ENCODE results near the gene SLCO3A1.
A peak's percentile ranks its signal among the peaks of the same experiment; 100 is the strongest.

Gene SLCO3A1

GRCh38 chr15:91853511-91853947 lies at the start of gene SLCO3A1:
SLCO3A1 (plus strand) TSS chr15:91853708.
- DNase-seq (ENCODE audit: low spot score), result peak; percentile 77

GRCh38 chr15:91807122-91807521 lies 46.4 kb upstream of the SLCO3A1 start:
- DNase-seq (ENCODE audit: low spot score), result no peak

DNA sequence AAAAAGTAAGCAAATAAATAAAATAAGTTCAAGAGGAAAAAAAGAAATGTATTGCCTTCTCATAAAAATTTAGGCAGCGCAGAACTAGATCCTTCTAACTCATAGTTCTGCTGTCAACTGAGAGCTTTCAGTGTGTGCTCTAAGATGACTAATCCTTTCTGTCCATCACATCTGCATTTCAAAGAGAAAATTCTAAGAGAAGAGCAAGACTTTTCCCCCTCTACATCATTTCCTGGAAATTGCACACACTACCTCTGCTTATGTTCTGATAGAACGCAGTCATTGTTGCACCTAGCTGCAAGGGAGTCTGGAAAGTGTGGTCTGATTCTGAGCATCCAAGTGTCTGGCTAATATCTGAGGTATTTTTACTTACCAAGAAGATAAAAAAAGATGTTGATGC lies 39.6 kb upstream of the SLCO3A1 start:
- DNase-seq (ENCODE audit: low spot score), result no peak

DNA sequence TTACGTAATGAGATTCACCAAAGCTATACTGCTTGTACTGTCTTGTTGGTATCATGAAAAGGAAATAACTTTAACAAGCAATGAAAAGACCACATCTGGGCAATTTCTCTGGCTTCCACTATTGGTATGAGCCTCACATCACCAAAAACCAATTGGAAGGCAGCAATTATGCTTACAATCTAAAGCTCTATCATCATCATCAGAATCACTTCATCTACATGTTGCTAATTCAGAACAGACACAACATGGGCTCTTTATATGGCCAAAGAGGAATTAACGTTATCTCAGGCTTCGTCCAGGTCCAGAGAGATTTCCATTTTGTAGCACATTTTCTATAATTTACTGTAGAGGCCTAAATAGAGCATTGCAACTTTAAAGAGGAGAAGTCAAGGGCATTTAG lies 36.6 kb upstream of the SLCO3A1 start:
- DNase-seq (ENCODE audit: low spot score), result no peak

- DNase-seq (ENCODE audit: low spot score), result no peak
Measured at GRCh38 chr15:91821458-91821857, 32.0 kb upstream of the SLCO3A1 start.

DNA sequence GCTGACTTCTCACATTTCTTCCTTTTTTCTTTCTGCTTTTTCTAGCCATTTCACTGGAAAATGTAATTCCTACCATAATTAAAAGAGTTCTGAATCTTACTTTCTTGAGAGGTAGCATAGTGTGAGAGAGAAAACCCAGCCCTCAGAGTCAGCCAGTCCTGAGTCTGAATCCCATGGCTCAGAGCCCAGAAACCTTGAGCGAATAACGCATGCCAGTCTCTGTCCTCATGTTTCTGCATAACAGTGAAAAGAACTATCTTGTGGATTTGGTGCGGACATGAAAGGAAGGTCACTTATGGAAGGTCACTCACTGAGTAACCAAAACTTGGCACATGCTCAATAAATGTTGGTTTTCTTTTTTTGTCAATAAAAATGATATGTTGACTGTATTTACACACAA lies 29.3 kb upstream of the SLCO3A1 start:
- no peak for DNase-seq (ENCODE audit: low spot score)

DNA sequence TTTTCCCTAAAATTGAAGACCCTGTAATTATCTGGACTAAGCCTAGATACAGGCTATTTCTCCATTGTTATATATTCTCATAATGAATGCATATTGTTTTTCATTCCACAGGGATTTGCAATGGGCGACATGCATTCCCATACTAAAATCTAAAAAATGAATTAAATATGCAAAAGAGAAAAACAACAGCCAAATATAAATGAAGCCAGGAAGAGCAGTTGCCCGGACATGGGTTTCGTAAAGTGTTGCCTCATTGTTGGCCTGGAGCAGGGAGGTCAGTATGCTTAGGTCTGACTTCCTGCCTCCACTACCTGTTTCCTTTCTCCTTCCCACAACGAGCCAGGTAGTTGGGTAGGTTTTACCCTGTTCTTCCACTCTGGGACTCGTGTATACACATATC lies 27.1 kb upstream of the SLCO3A1 start:
- no peak for DNase-seq (ENCODE audit: low spot score)

- no peak for DNase-seq (ENCODE audit: low spot score)
Measured at GRCh38 chr15:91833056-91833455, 20.5 kb upstream of the SLCO3A1 start.

- DNase-seq (ENCODE audit: low spot score), result no peak
Measured at GRCh38 chr15:91839867-91840266, 13.6 kb upstream of the SLCO3A1 start.

DNA sequence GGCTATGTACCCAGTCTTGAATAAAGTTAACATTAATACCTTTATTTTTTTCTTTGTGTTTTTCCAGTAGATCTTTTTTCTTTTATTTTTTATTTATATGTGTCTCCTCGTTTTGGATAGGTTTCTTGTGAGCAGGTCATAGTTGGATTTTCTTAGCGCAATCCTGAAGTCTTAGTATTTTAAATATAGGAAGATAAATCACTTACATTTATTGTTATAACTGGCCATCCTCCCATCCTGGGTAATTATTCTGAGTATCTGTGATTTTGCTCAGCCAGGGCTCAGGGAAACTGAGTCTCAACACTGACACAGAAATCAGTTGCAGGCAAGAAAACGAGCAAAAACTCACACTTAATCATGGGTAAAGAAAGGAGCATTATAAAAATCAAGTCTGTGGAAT lies 11.6 kb upstream of the SLCO3A1 start:
- DNase-seq (ENCODE audit: low spot score), result no peak

GRCh38 chr15:91844341-91844740 lies 9.2 kb upstream of the SLCO3A1 start:
- no peak for DNase-seq (ENCODE audit: low spot score)

DNA sequence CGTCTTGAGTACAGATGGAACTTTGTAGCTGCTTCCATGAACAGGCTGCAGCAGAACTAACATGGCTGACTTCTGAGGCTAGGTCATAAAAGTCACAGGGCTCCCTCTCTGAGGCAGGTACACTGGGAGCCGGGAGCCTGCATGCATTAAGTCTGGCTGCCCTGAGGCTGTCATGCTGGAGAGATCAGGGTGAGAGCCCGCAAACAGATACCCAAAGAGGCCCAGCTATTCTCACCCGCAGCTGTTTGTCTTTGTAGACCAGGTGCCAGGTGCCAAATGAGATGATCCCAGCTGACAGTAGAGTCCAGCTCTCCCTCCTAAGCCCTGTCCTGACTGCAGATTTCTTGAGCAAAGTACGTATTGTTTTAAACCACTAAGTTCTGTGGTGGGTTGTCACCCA lies 8.6 kb upstream of the SLCO3A1 start:
- no peak for DNase-seq (ENCODE audit: low spot score)

GRCh38 chr15:91845720-91846119 lies 7.8 kb upstream of the SLCO3A1 start:
- no peak for DNase-seq (ENCODE audit: low spot score)

DNA sequence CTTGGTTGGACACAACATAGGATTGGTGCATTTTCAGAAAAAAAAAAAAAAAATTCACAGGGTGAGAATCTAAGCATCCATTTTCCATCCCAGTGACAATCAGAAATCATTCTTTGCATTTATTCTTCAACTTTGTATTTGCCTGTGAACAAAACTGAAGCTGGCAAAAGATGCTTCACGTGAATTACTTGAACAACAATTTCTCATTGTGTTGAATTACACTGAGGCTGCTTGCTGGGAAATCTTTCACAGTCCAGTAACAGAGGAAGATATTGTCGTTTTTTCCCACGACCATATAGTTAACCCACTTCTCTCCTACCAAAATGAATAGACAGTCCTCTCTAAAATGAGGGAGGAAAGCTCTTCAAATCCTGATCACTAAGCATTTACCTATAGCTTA lies 4.3 kb upstream of the SLCO3A1 start:
- no peak for DNase-seq (ENCODE audit: low spot score)

DNA sequence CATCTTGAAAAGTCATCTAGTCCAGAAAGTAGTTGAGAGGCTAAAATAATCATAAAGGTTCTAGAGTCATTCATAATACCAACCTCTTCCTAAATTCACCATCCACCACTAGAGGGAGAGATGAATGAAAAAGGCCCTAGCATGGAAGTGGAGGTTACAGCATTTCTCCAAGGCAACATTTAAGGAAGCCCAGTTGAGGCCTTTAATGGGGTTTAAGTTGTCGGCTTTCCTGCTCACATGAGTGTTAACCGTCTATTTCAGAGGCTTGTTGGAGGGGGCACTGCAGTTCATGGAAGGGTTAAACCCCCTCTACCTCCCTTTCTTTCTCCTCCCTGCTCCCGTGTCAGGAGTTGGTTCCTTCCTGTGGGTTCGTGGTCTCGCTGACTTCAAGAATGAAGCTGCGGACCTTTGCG lies 3.8 kb upstream of the SLCO3A1 start:
- peak; percentile 48 for DNase-seq (ENCODE audit: low spot score)

- DNase-seq (ENCODE audit: low spot score), result peak; percentile 87
Measured at GRCh38 chr15:91852741-91853510, 582 bp upstream of the SLCO3A1 start.

DNA sequence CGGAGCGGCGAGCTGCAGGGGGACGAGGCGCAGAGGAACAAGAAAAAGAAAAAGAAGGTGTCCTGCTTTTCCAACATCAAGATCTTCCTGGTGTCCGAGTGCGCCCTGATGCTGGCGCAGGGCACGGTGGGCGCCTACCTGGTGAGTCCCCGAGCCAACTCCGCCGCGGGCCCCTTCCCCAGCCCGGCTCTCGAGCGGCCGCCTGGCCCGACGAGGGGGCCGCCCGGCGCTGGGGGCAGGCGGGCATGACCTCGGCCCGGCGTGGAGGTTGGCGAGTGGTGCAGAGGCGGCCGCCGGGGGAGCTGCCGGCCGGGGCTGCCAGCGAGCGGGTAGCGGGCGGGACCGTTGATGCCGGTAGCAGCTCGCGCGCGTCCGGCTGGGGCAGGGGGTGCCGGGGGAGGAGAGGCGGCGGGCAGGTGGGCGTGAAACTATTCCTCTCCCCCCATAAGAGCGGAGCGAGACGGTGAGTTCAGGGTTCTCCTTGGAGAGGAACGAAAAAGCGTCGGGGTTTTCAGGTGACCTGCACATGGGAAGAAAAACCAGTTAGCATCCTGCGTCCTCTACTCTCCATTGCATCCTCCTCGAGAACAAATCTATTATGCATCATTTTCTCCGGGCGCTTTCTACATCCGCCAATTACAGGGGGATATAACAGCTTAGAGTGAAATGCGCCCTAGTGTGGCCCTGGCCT lies 585 bp downstream of the SLCO3A1 start:
- peak; percentile 60 for DNase-seq (ENCODE audit: low spot score)

GRCh38 chr15:91854639-91854990 lies 1.1 kb downstream of the SLCO3A1 start:
- DNase-seq (ENCODE audit: low spot score), result no peak

DNA sequence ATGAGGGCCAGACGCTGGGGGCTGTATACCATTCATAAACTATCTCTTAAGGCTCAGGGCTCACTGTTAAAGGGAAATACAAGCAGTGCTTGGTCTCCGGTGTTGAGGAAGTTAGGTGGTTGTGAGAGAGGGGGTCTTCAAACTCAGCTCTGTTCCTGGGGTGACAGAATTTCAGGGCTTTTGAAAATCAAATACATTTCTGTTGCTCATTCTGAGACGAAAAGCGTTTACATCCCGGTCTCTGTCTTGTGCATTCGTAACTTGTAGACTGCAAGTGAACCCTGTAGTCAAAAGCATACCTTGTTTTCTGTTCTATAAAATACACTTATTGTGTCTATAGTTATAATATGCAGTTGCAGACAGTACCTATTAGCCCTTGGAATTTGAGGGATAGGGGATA lies 1.7 kb downstream of the SLCO3A1 start:
- no peak for DNase-seq (ENCODE audit: low spot score)

DNA sequence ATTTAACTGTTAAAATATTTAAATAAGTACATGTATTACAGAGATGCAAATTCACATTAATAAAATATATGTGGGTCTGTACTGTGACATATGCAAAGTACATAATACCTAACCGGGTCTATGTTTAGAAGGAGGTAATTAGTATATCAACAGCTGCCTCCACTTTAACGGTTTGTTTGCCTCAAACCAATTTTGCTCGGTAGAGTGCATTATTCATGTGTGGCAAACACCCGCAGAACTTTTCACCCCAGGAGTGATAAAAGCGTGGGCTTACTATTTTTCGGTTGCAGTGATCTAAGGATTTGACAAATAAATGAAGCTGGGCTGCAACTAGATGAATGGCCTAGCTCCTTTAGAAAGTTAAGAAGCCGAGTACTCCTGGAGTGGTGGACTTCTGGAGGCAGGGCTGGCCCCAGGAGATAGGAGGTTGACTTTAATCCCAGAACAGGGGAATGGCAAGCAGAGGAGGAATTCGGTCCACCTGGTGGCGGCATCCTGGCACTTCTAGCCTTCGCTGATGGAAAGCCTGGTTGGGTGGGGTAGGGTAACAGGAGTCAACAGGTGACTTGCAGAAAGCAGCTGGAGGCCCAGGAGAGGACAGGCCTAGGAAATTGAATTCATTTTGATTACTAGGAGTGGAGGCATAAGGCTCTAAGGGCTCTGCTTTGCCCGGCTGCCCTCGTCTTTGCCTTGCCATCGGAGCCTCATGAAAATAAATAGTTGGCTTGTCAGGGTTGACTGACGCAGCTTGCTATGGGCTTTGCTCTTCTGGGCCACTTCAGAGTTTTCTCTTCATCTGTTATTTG lies 2.4 kb downstream of the SLCO3A1 start:
- peak; percentile 61 for DNase-seq (ENCODE audit: low spot score)

- DNase-seq (ENCODE audit: low spot score), result no peak
Measured at GRCh38 chr15:91857224-91857585, 3.7 kb downstream of the SLCO3A1 start.

DNA sequence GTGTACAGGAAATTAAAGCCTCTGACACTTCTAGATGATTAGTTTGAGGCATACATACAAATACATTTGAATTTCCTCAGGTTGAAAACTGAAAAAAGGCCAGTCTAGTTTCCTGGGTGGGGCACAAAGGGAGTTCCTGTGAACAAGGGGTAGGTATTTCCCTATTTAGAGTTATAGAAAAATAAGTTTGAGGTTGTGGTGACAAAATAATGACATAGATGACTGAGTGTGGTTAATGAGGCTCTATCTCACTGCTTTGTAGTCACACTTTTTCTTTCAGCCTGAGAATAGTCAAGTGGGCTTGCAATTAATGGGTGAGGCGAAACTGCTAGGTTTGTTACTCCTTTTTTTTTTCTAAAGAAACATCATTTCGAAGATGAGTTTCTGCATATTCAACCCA lies 4.3 kb downstream of the SLCO3A1 start:
- DNase-seq (ENCODE audit: low spot score), result no peak

GRCh38 chr15:91860498-91860897 lies 7.0 kb downstream of the SLCO3A1 start:
- no peak for DNase-seq (ENCODE audit: low spot score)
